ENCODE data around the gene CYP19A1. TPM values are rescaled to one million over a fixed set of nuclear protein-coding genes. Genes with fewer than 3 reads are reported as not detected.
A peak's percentile ranks its signal among the peaks of the same experiment; 100 is the strongest.

Gene CYP19A1
- total and polyA plus RNA-seq, 8 donors: 0.09 to 2.5 (median 0.28) TPM; not detected in 1

- Histone ChIP-seq H3K4me3 (no peak overlapping the region), H3K27ac (no peak overlapping the region), H3K4me1 (no peaks in the 10 kb centered on the region), H3K9me3 (no peaks in the 10 kb centered on the region), H3K36me3 (no peaks in the 10 kb centered on the region), H3K27me3 (no peaks in the 10 kb centered on the region)
- DNase-seq: no peak
- intact Hi-C loops (cut with DNase I): no loop called here
- TF ChIP-seq CTCF (IDR thresholded peaks at IDR 0.05): no peak
- WGBS, 2 donors: 86 to 94% methylated on average over 3 of the region's 3 CpGs
- no peak for FAIRE-seq
- ATAC-seq: no peak
Observed at GRCh38 chr15:51325167-51325566, 13.2 kb downstream of the CYP19A1 start.

GRCh38 chr15:51323749-51324148 lies 14.6 kb downstream of the CYP19A1 start:
- Histone ChIP-seq H3K9me3 (no peaks in the 10 kb centered on the region), H3K36me3 (no peaks in the 10 kb centered on the region), H3K4me1 (no peaks in the 10 kb centered on the region), H3K27ac (no peak overlapping the region), H3K4me3 (no peak overlapping the region), H3K27me3 (no peaks in the 10 kb centered on the region)
- 84 to 87% methylated on average over 7 of the region's 7 CpGs for WGBS, 2 donors
- no peak for TF ChIP-seq CTCF (IDR thresholded peaks at IDR 0.05)
- intact Hi-C loops (cut with DNase I): no loop called here
- FAIRE-seq: no peak
- DNase-seq: no peak
- ATAC-seq: no peak

- H3K4me3 ChIP-seq: no peak overlapping the region
- intact Hi-C loops (cut with DNase I): no loop called here
- H3K36me3 ChIP-seq: no peaks in the 10 kb centered on the region
- no peak for DNase-seq
- no peak for TF ChIP-seq CTCF (IDR thresholded peaks at IDR 0.05)
- no peaks in the 10 kb centered on the region for H3K4me1 ChIP-seq
- ATAC-seq: peak in 3 of 4 donors; percentile 17 to 72 (median 54)
- H3K27ac ChIP-seq: no peak overlapping the region
- H3K9me3 ChIP-seq: no peaks in the 10 kb centered on the region
- FAIRE-seq: no peak
- no peaks in the 10 kb centered on the region for H3K27me3 ChIP-seq
- WGBS, 2 donors: 89 to 96% methylated on average over 1 of the region's 1 CpG
Observed at GRCh38 chr15:51322621-51323296, 15.6 kb downstream of the CYP19A1 start.

DNA sequence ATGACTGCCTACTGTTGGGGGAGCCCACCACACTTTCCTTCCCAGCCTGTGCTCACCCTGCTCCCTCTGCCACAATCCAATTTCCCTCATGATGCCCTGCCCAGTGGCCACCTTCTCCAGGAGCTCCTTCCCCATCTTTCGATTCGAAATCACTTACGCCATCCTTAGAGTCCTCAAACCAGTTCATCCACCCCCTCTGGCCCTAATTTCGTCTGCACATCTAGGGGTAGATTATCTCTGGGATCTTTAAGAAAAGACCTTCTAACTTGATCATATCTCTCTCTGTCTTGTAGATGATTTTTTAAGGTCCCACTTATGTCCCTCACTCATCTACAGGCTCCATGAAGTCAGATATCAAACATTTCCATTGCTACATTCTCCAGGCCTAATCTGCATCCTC lies 17.1 kb downstream of the CYP19A1 start:
- Histone ChIP-seq H3K4me3 (no peak overlapping the region), H3K36me3 (no peaks in the 10 kb centered on the region), H3K27me3 (no peaks in the 10 kb centered on the region), H3K4me1 (no peaks in the 10 kb centered on the region), H3K9me3 (no peaks in the 10 kb centered on the region), H3K27ac (no peak overlapping the region)
- no peak for TF ChIP-seq CTCF (IDR thresholded peaks at IDR 0.05)
- no peak for ATAC-seq
- 82 to 86% methylated on average over 4 of the region's 4 CpGs for WGBS, 2 donors
- intact Hi-C loops (cut with DNase I): no loop called here
- FAIRE-seq: no peak
- no peak for DNase-seq

DNA sequence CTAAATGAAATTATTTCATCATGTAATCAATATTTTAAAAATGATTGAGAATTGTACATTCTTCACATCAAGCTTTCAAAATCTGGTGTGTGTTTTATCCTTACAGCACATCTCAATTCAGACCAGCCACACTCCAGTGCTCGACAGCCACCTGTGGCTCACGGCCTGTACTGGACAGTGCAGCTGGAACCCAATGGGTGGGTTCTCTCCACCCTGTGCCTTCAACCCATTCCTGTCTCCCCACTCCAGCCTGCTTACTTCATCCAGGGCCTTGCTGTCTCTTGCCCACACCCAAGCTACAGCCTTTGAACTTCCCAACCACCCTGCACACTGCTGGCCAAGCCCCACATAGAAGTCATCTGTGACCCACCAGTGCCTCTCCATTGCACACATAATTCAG lies 17.6 kb downstream of the CYP19A1 start:
- FAIRE-seq (no peak), ATAC-seq (no peak), DNase-seq (no peak)
- H3K4me3 ChIP-seq: no peak overlapping the region
- H3K9me3 ChIP-seq: no peaks in the 10 kb centered on the region
- no peak overlapping the region for H3K27ac ChIP-seq
- 95 to 97% methylated on average over 2 of the region's 2 CpGs for WGBS, 2 donors
- no peak for TF ChIP-seq CTCF (IDR thresholded peaks at IDR 0.05)
- intact Hi-C loops (cut with DNase I): no loop called here
- no peaks in the 10 kb centered on the region for H3K36me3 ChIP-seq
- H3K27me3 ChIP-seq: no peaks in the 10 kb centered on the region
- no peaks in the 10 kb centered on the region for H3K4me1 ChIP-seq
